Peyer's patch (tissue), 4 donors: ENCODE results near the gene DLGAP1.

Experiments
- POLR2A ChIP-seq, 2 donors: fragments of 450-650 bp; IDR thresholded peaks; one replicate each; pipeline ENCODE4 v1.5.1; 2017; ENCODE audit warnings: antibody characterized with exemption in 2 of 2, mild to moderate bottlenecking in 2 of 2, moderate library complexity in 2 of 2
- TF ChIP-seq, protein P1 (sequence below), 6 experiments: fragments of 450-650 bp in 4 of 6; fragments of 200-600 bp in 2 of 6; sonication (generic) in 1 of 6; IDR thresholded peaks; one replicate each; pipeline ENCODE4 v1.5.1; 2017 to 2019; ENCODE audit warnings: antibody characterized with exemption in 6 of 6, mild to moderate bottlenecking in 3 of 6, moderate library complexity in 1 of 6

GRCh38 chr18:3596324-3596636 is 858.8 kb downstream of the DLGAP1 start:
- TF ChIP-seq, protein P1, sequence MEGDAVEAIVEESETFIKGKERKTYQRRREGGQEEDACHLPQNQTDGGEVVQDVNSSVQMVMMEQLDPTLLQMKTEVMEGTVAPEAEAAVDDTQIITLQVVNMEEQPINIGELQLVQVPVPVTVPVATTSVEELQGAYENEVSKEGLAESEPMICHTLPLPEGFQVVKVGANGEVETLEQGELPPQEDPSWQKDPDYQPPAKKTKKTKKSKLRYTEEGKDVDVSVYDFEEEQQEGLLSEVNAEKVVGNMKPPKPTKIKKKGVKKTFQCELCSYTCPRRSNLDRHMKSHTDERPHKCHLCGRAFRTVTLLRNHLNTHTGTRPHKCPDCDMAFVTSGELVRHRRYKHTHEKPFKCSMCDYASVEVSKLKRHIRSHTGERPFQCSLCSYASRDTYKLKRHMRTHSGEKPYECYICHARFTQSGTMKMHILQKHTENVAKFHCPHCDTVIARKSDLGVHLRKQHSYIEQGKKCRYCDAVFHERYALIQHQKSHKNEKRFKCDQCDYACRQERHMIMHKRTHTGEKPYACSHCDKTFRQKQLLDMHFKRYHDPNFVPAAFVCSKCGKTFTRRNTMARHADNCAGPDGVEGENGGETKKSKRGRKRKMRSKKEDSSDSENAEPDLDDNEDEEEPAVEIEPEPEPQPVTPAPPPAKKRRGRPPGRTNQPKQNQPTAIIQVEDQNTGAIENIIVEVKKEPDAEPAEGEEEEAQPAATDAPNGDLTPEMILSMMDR (IDR thresholded peaks at IDR 0.05): no peak
- TF ChIP-seq POLR2A (IDR thresholded peaks at IDR 0.05): no peak
